Hair follicular keratinocyte (primary cell): ENCODE measurements around the gene TIMM23B. TPM values are rescaled to one million over a fixed set of nuclear protein-coding genes. Genes with fewer than 3 reads are reported as not detected.

Experiments
- total RNA-seq: library from RNA; depleted of rRNA; stranded (reverse); fragments of >200 nt; gene quantifications from 2 replicates; pipeline ENCODE4 v1.2.3, GENCODE V29; 2015

The TIMM23B gene, protein sequence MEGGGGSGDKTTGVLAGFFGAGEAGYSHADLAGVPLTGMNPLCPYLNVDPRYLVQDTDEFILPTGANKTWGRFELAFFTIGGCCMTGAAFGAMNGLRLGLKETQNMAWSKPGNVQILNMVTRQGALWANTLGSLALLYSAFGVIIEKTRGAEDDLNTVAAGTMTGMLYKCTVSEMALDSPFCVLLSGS
- 11.5 and 12.0 TPM in 2 replicates for total RNA-seq

GRCh38 chr10:49941447-49942338 lies at the start of gene TIMM23B, which contains the start of gene PARG:
Gene TIMM23B, plus strand, starts transcription at chr10:49942053. Its CDS starts 142 bp downstream, at chr10:49942195.
Gene PARG, minus strand, starts transcription at chr10:49942027. Its CDS starts 302 bp downstream, at chr10:49941725.

GRCh38 chr10:49988376-49988775 lies 46.5 kb downstream of the TIMM23B start, which contains the start of gene AGAP6:
Gene AGAP6, plus strand, starts transcription at chr10:49988406. Its CDS starts 310 bp downstream, at chr10:49988716.

Other genes with a start within 250 kb of the TIMM23B start
- gene OGDHL, start 179.7 kb upstream of the TIMM23B start, total RNA-seq: 0.84 and 1.2 TPM in 2 replicates
- 14.1 and 16.0 TPM in 2 replicates for gene PARG, start within 50 bp of the TIMM23B start, total RNA-seq
- 2.4 and 3.6 TPM in 2 replicates for gene AGAP6, start 46.4 kb downstream of the TIMM23B start, total RNA-seq
- gene WASHC2A, start 125.9 kb downstream of the TIMM23B start, total RNA-seq: 18.8 and 20.0 TPM in 2 replicates